Neuronal stem cell (in vitro differentiated cells): ENCODE measurements around the gene FIBP.

Experiments
- DNase-seq: peaks from one replicate; pipeline ENCODE4 v3.0.0-alpha.2; 2013; ENCODE audit warnings: low spot score
- H2AFZ ChIP-seq: one replicate; pipeline ENCODE4 v1.6.1; 2013; ENCODE audit warnings: mild to moderate bottlenecking, low read length, inconsistent platforms
- H2AK5ac ChIP-seq: 2 replicates; pipeline ENCODE4 v1.6.1; 2013; ENCODE audit warnings: low read depth, mild to moderate bottlenecking, inconsistent platforms, low read length, moderate library complexity, mixed read lengths
- H2BK120ac ChIP-seq: 2 replicates; pipeline ENCODE4 v1.6.1; 2013; ENCODE audit warnings: low read depth, mild to moderate bottlenecking, inconsistent platforms, low read length, moderate library complexity, mixed read lengths
- H2BK12ac ChIP-seq: one replicate; pipeline ENCODE4 v1.6.1; 2013; ENCODE audit warnings: low read length, inconsistent platforms
- H2BK15ac ChIP-seq: 2 replicates; pipeline ENCODE4 v1.6.1; 2013; ENCODE audit warnings: mild to moderate bottlenecking, low read length, inconsistent platforms, mixed read lengths
- H2BK5ac ChIP-seq: one replicate; pipeline ENCODE4 v1.6.1; 2013; ENCODE audit warnings: inconsistent platforms, mild to moderate bottlenecking, low read length, moderate library complexity
- H3K14ac ChIP-seq: one replicate; pipeline ENCODE4 v1.6.1; 2013; ENCODE audit warnings: low read length, inconsistent platforms
- H3K18ac ChIP-seq: 2 replicates; pipeline ENCODE4 v1.6.1; 2013; ENCODE audit warnings: low read length, inconsistent platforms
- H3K23ac ChIP-seq: 2 replicates; pipeline ENCODE4 v1.6.1; 2013; ENCODE audit warnings: low read depth, mild to moderate bottlenecking, mixed read lengths, low read length, inconsistent platforms; ENCODE audit not compliant: poor library complexity
- H3K27ac ChIP-seq: replicated peaks from 3 replicates; pipeline ENCODE4 v1.5.1; 2013; ENCODE audit warnings: low read length, inconsistent platforms
- H3K27me3 ChIP-seq, 3 experiments: 2 replicates each; pipeline ENCODE4 v1.6.1; 2013; ENCODE audit warnings: low read length in 3 of 3, mild to moderate bottlenecking in 2 of 3, inconsistent platforms in 1 of 3, low read depth in 1 of 3, mixed read lengths in 1 of 3, moderate library complexity in 1 of 3; ENCODE audit not compliant: control insufficient read depth in 3 of 3, insufficient read depth in 3 of 3
- H3K36me3 ChIP-seq, 2 donors: replicated peaks in 1 of 2; 2 replicates each; pipeline ENCODE4 v1.6.1; 2013; ENCODE audit warnings: low read length in 2 of 2; ENCODE audit not compliant: control insufficient read depth in 2 of 2, insufficient read depth in 2 of 2
- H3K4ac ChIP-seq: 2 replicates; pipeline ENCODE4 v1.6.1; 2013; ENCODE audit warnings: inconsistent platforms, mild to moderate bottlenecking, low read length, moderate library complexity
- H3K4me1 ChIP-seq, 2 donors: 1 replicate in 1 of 2; 2 replicates in 1 of 2; pipeline ENCODE4 v1.6.1; 2013; ENCODE audit warnings: low read length in 2 of 2, low read depth in 1 of 2; ENCODE audit not compliant: control insufficient read depth in 2 of 2, insufficient read depth in 1 of 2
- H3K4me2 ChIP-seq: one replicate; pipeline ENCODE4 v1.6.1; 2013; ENCODE audit warnings: mild to moderate bottlenecking, low read length, inconsistent platforms; ENCODE audit not compliant: insufficient read depth, poor library complexity, severe bottlenecking
- H3K4me3 ChIP-seq, 2 donors: 2 replicates each; pipeline ENCODE4 v1.5.1; 2013; ENCODE audit warnings: low read length in 2 of 2, mild to moderate bottlenecking in 2 of 2, inconsistent platforms in 1 of 2, moderate library complexity in 1 of 2
- H3K79me1 ChIP-seq: one replicate; pipeline ENCODE4 v1.6.1; 2013; ENCODE audit warnings: low read depth, mild to moderate bottlenecking, inconsistent platforms, low read length, moderate library complexity
- H3K9ac ChIP-seq: one replicate; pipeline ENCODE4 v1.6.1; 2013; ENCODE audit warnings: mild to moderate bottlenecking, low read depth, low read length, inconsistent platforms; ENCODE audit not compliant: poor library complexity
- H3K9me3 ChIP-seq, 2 donors: replicated peaks in 1 of 2; 2 replicates each; pipeline versions ENCODE3 to v1.6.1; 2013; ENCODE audit warnings: low read length in 2 of 2, mild to moderate bottlenecking in 2 of 2, inconsistent platforms in 1 of 2, low read depth in 1 of 2, mixed read lengths in 1 of 2, moderate library complexity in 1 of 2; ENCODE audit not compliant: control insufficient read depth in 2 of 2, insufficient read depth in 1 of 2
- H4K8ac ChIP-seq: one replicate; pipeline ENCODE4 v1.6.1; 2013; ENCODE audit warnings: low read depth, mild to moderate bottlenecking, inconsistent platforms, low read length, moderate library complexity
- H4K91ac ChIP-seq: one replicate; pipeline ENCODE4 v1.6.1; 2013; ENCODE audit warnings: low read length, low read depth, mild to moderate bottlenecking, inconsistent platforms; ENCODE audit not compliant: poor library complexity
- WGBS, 2 donors: extraction: QIAGEN DNeasy Blood & Tissue Kit; methylation state at CpG; one replicate each; pipeline ENCODE4 v1.1.7; 2013; ENCODE audit warnings: missing lambda C conversion rate in 2 of 2, mixed read lengths in 1 of 2; ENCODE audit not compliant: insufficient read length in 2 of 2, insufficient replicate concordance in 1 of 2; ENCODE audit errors: extremely low coverage in 2 of 2; 5-methylcytosine and 5-hydroxymethylcytosine counted together

The FIBP gene

GRCh38 chr11:65890324-65891218, 2.3 kb upstream of the FIBP start, which contains the start of gene CCDC85B:
Gene CCDC85B, plus strand, starts transcription at chr11:65890673. Its CDS starts 111 bp downstream, at chr11:65890784.
- H2AFZ ChIP-seq = peak within 1 kb of the TSS; percentile 90
- H3K9me3 ChIP-seq = no peaks in the 10 kb centered on the region
- H3K4me2 ChIP-seq = peak within 1 kb of the TSS; percentile 100
- peak within 1 kb of the TSS; percentile 89 for H2BK5ac ChIP-seq
- H4K8ac ChIP-seq = peak within 1 kb of the TSS; percentile 85
- peak within 1 kb of the TSS; percentile 97 for H2AK5ac ChIP-seq
- H3K18ac ChIP-seq = peak within 1 kb of the TSS; percentile 98
- peak within 1 kb of the TSS; percentile 96 for H3K9ac ChIP-seq
- H3K27ac ChIP-seq = peak within 1 kb of the TSS; percentile 48
- peaks cover 0 to 15% (median 0%) of the 10 kb centered on the region in 3 experiments for H3K27me3 ChIP-seq
- peak within 1 kb of the TSS; percentile 94 for H3K23ac ChIP-seq
- peak within 1 kb of the TSS; percentile 93 for H2BK120ac ChIP-seq
- peak; percentile 93 for DNase-seq
- peak within 1 kb of the TSS; percentile 57 to 86 for H3K4me3 ChIP-seq
- H2BK15ac ChIP-seq = peak within 1 kb of the TSS; percentile 42
- H3K4me1 ChIP-seq = peaks cover 24 to 27% of the 10 kb centered on the region in 2 donors
- no peak within 1 kb of the TSS for H4K91ac ChIP-seq
- peaks cover 3% of the 10 kb centered on the region for H3K79me1 ChIP-seq
- H2BK12ac ChIP-seq = peak within 1 kb of the TSS; percentile 52
- peak within 1 kb of the TSS; percentile 99 for H3K14ac ChIP-seq
- no CpG with 5 or more reads among the region's 94 CpGs for WGBS, 2 donors
- H3K36me3 ChIP-seq = peaks cover 10 to 15% of the 10 kb centered on the region in 2 donors
- peak within 1 kb of the TSS; percentile 80 for H3K4ac ChIP-seq

- Histone ChIP-seq H3K4me3 (peak overlapping the region; percentile 93 to 95), H3K18ac (peak overlapping the region; percentile 97), H3K14ac (no peak overlapping the region), H3K9ac (peak overlapping the region; percentile 95), H3K23ac (peak overlapping the region; percentile 99), H3K4me2 (peak overlapping the region; percentile 69), H3K4me1 (peaks cover 21 to 29% of the 10 kb centered on the region in 2 donors), H3K27ac (peak overlapping the region; percentile 95), H2BK120ac (no peak overlapping the region), H3K9me3 (no peaks in the 10 kb centered on the region), H3K36me3 (peaks cover 28 to 42% of the 10 kb centered on the region in 2 donors), H4K91ac (no peak overlapping the region), H3K79me1 (peaks cover 3% of the 10 kb centered on the region), H2BK5ac (peak overlapping the region; percentile 96), H3K4ac (peak overlapping the region; percentile 8), H2BK12ac (no peak overlapping the region), H2BK15ac (peak overlapping the region; percentile 40), H2AFZ (peak overlapping the region; percentile 94), H3K27me3 (peaks cover 0 to 15% (median 0%) of the 10 kb centered on the region in 3 experiments), H4K8ac (no peak overlapping the region), H2AK5ac (peak overlapping the region; percentile 36)
- DNase-seq = no peak
- WGBS, 2 donors = no CpG with 5 or more reads among the region's 23 CpGs
These were observed 528 bp downstream of the FIBP start for GRCh38 chr11:65887723-65888162.

DNA sequence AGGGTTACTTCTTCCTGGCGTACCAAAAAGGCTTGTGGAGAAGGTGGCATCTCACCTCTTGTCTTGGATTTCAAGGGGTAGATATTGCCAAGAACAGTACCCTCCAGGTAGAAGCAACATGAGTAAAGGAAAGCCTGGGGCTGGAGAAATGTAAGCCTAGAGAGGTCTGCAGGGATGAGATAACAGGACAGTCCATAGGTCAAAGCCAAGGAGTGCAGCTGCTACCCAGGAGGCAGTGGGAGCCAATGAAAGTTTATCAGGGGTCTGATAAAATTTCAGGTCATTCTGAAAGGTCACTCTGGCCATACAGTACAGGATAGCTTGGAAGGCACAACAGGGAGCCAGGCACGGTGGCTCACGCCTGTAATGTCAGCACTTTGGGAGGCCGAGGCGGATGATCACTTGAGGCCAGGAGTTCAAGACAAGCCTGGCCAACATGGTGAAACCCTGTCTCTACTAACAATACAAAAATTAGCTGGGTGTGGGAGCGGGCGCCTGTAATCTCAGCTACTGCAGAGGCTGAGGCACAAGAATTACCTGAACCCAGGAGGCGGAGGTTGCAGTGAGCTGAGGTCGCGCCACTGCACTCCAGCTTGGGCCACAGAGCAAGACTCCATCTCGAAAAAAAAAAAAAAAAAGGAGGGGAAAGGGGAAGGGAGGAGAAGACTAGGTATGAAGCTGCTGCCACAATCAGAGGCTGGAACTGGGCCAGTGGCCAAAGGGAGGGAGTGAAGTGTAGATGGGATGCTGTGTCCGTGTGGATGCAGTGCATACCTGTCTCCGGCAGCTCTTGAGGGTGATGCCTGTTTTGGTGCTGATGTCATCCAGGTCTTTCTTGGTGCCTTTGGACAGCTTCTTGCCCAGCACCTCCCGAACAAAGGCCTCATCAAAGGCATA, 1.2 kb downstream of the FIBP start:
- H3K27me3 ChIP-seq = peaks cover 0 to 15% (median 0%) of the 10 kb centered on the region in 3 experiments
- H2BK12ac ChIP-seq = no peak overlapping the region
- H3K36me3 ChIP-seq = peaks cover 33 to 49% of the 10 kb centered on the region in 2 donors
- H2BK120ac ChIP-seq = no peak overlapping the region
- H2AK5ac ChIP-seq = no peak overlapping the region
- H3K27ac ChIP-seq = peak overlapping the region; percentile 95
- peak overlapping the region; percentile 93 to 95 for H3K4me3 ChIP-seq
- H2BK5ac ChIP-seq = no peak overlapping the region
- no peak overlapping the region for H4K8ac ChIP-seq
- no peak overlapping the region for H3K4ac ChIP-seq
- no peak overlapping the region for H2BK15ac ChIP-seq
- DNase-seq = no peak
- H3K9me3 ChIP-seq = no peaks in the 10 kb centered on the region
- peaks cover 20 to 23% of the 10 kb centered on the region in 2 donors for H3K4me1 ChIP-seq
- H3K23ac ChIP-seq = no peak overlapping the region
- peak overlapping the region; percentile 69 for H3K4me2 ChIP-seq
- peak overlapping the region; percentile 95 for H3K9ac ChIP-seq
- no peak overlapping the region for H3K18ac ChIP-seq
- peaks cover 3% of the 10 kb centered on the region for H3K79me1 ChIP-seq
- H2AFZ ChIP-seq = no peak overlapping the region
- H4K91ac ChIP-seq = no peak overlapping the region
- H3K14ac ChIP-seq = no peak overlapping the region
- no CpG with 5 or more reads among the region's 14 CpGs for WGBS, 2 donors
